Natural killer cell treated with Interleukin-12 subunit alpha and Interleukin-12 subunit beta and Interleukin-15 and Interleukin-18, amount 100 ng/mL, for 72 hours (primary cell): Measurements from ENCODE around the gene PORCN. TPM values are rescaled to one million over a fixed set of nuclear protein-coding genes. Genes with fewer than 3 reads are reported as not detected.
A peak's percentile ranks its signal among the peaks of the same experiment; 100 is the strongest.
"Not testable (repeated sequence)": the region's sequence is repeated elsewhere in the genome, so short reads cannot be mapped to it uniquely, and the experiment has no call there.

ENCODE experiments used
- ATAC-seq, 2 donors: fragments of 150-1000 bp; cut with Tn5 transposase in 1 of 2; sonication (Bioruptor Pico), chemical (Tn5 transposase) in 1 of 2; 2 replicates each; pipeline ENCODE4 v1.10.0; 2021
- DNase-seq: peaks from one replicate; pipeline ENCODE4 v3.0.0; 2022; ENCODE audit warnings: low spot score
- H3K27ac Mint-ChIP-seq, 2 donors: 1 replicate in 1 of 2; 2 replicates in 1 of 2; pipeline ENCODE4 v1.8.0; 2022; ENCODE audit warnings: mixed read lengths in 2 of 2, mild to moderate bottlenecking in 1 of 2, moderate library complexity in 1 of 2
- H3K27me3 Mint-ChIP-seq, 2 donors: 1 replicate in 1 of 2; 2 replicates in 1 of 2; pipeline ENCODE4 v1.8.0; 2022; ENCODE audit warnings: mixed read lengths in 2 of 2
- H3K36me3 Mint-ChIP-seq: one replicate; pipeline ENCODE4 v1.8.0; 2022; ENCODE audit warnings: mixed read lengths
- H3K4me1 Mint-ChIP-seq, 2 donors: 1 replicate in 1 of 2; 2 replicates in 1 of 2; pipeline ENCODE4 v1.8.0; 2022; ENCODE audit warnings: low read depth in 2 of 2, mixed read lengths in 2 of 2, mild to moderate bottlenecking in 1 of 2
- H3K4me3 Mint-ChIP-seq: one replicate; pipeline ENCODE4 v1.8.0; 2022; ENCODE audit warnings: mixed read lengths
- H3K9me3 Mint-ChIP-seq: 2 replicates; pipeline ENCODE4 v1.8.0; 2022; ENCODE audit warnings: mixed read lengths
- total RNA-seq, 2 donors: library from RNA; stranded (reverse); gene quantifications; one replicate each; pipeline ENCODE4 v1.2.3, GENCODE V29; 2022

Gene PORCN
- total RNA-seq, 2 donors from 2014 or later: 25.9 to 31.0 TPM

- DNase-seq (no peak), ATAC-seq (no peak)
- Mint-ChIP-seq H3K9me3 (no peaks in the 10 kb centered on the region), H3K4me3 (no peak overlapping the region), H3K4me1 (peaks cover 18 to 22% of the 10 kb centered on the region in 2 donors), H3K36me3 (no peaks in the 10 kb centered on the region), H3K27me3 (no peaks in the 10 kb centered on the region), H3K27ac (no peak overlapping the region)
Observed at GRCh38 chrX:48507246-48507645, 1.5 kb upstream of the PORCN start.

- no peaks in the 10 kb centered on the region for H3K9me3 Mint-ChIP-seq
- H3K4me3 Mint-ChIP-seq: peak overlapping the region; percentile 89
- no peaks in the 10 kb centered on the region for H3K27me3 Mint-ChIP-seq
- peaks cover 18 to 26% of the 10 kb centered on the region in 2 donors for H3K4me1 Mint-ChIP-seq
- peak overlapping the region; percentile 70 to 81 for H3K27ac Mint-ChIP-seq
- ATAC-seq (peak; percentile 24 to 55), DNase-seq (no peak)
- no peaks in the 10 kb centered on the region for H3K36me3 Mint-ChIP-seq
Observed at GRCh38 chrX:48509245-48509590, 426 bp downstream of the PORCN start.

GRCh38 chrX:48509619-48510018 lies 827 bp downstream of the PORCN start:
- ATAC-seq: no peak
- Mint-ChIP-seq H3K27ac (peak overlapping the region; percentile 70 to 81), H3K4me3 (peak overlapping the region; percentile 89), H3K4me1 (peaks cover 18 to 26% of the 10 kb centered on the region in 2 donors), H3K36me3 (no peaks in the 10 kb centered on the region), H3K9me3 (no peaks in the 10 kb centered on the region), H3K27me3 (no peaks in the 10 kb centered on the region)
- DNase-seq: no peak

- H3K27me3 Mint-ChIP-seq: no peaks in the 10 kb centered on the region
- H3K4me3 Mint-ChIP-seq: no peak overlapping the region
- DNase-seq (no peak), ATAC-seq (no peak)
- H3K36me3 Mint-ChIP-seq: peaks cover 4% of the 10 kb centered on the region
- no peaks in the 10 kb centered on the region for H3K9me3 Mint-ChIP-seq
- H3K27ac Mint-ChIP-seq: no peak overlapping the region
- H3K4me1 Mint-ChIP-seq: peaks cover 18 to 26% of the 10 kb centered on the region in 2 donors
Observed at GRCh38 chrX:48511560-48511959, 2.8 kb downstream of the PORCN start.

GRCh38 chrX:48512371-48512935 lies 3.7 kb downstream of the PORCN start:
- Mint-ChIP-seq H3K36me3 (peaks cover 4% of the 10 kb centered on the region), H3K4me1 (peaks cover 18 to 26% of the 10 kb centered on the region in 2 donors), H3K4me3 (no peak overlapping the region), H3K9me3 (no peaks in the 10 kb centered on the region), H3K27ac (no peak overlapping the region), H3K27me3 (no peaks in the 10 kb centered on the region)
- DNase-seq: no peak
- ATAC-seq: no peak

- no peak for ATAC-seq
- Mint-ChIP-seq H3K27me3 (no peaks in the 10 kb centered on the region), H3K4me1 (peaks cover 18 to 23% of the 10 kb centered on the region in 2 donors), H3K27ac (no peak overlapping the region), H3K4me3 (no peak overlapping the region), H3K9me3 (no peaks in the 10 kb centered on the region), H3K36me3 (peaks cover 4% of the 10 kb centered on the region)
- DNase-seq: no peak
Observed at GRCh38 chrX:48513670-48514069, 4.9 kb downstream of the PORCN start.

- Mint-ChIP-seq H3K9me3 (no peaks in the 10 kb centered on the region), H3K4me3 (no peak overlapping the region), H3K36me3 (peaks cover 4% of the 10 kb centered on the region), H3K4me1 (peaks cover 18 to 23% of the 10 kb centered on the region in 2 donors), H3K27ac (peak overlapping the region in 1 of 2 donors; percentile 17), H3K27me3 (no peaks in the 10 kb centered on the region)
- DNase-seq (no peak), ATAC-seq (no peak)
Observed at GRCh38 chrX:48514126-48514806, 5.5 kb downstream of the PORCN start.

- DNase-seq (no peak), ATAC-seq (no peak)
- no peaks in the 10 kb centered on the region for H3K9me3 Mint-ChIP-seq
- H3K4me1 Mint-ChIP-seq: peaks cover 13 to 16% of the 10 kb centered on the region in 2 donors
- H3K4me3 Mint-ChIP-seq: no peak overlapping the region
- H3K36me3 Mint-ChIP-seq: peaks cover 4% of the 10 kb centered on the region
- H3K27me3 Mint-ChIP-seq: no peaks in the 10 kb centered on the region
- H3K27ac Mint-ChIP-seq: peak overlapping the region in 1 of 2 donors; percentile 17
Observed at GRCh38 chrX:48514868-48515460, 6.2 kb downstream of the PORCN start.

GRCh38 chrX:48515842-48516241 lies 7.0 kb downstream of the PORCN start:
- no peak overlapping the region for H3K27ac Mint-ChIP-seq
- H3K36me3 Mint-ChIP-seq: peaks cover 4% of the 10 kb centered on the region
- no peak for ATAC-seq
- DNase-seq: no peak
- no peaks in the 10 kb centered on the region for H3K9me3 Mint-ChIP-seq
- peaks cover 0 to 3% of the 10 kb centered on the region in 2 donors for H3K27me3 Mint-ChIP-seq
- H3K4me3 Mint-ChIP-seq: no peak overlapping the region
- peaks cover 13 to 20% of the 10 kb centered on the region in 2 donors for H3K4me1 Mint-ChIP-seq

GRCh38 chrX:48516285-48516684 lies 7.5 kb downstream of the PORCN start:
- ATAC-seq: no peak
- H3K36me3 Mint-ChIP-seq: peaks cover 4% of the 10 kb centered on the region
- H3K27ac Mint-ChIP-seq: no peak overlapping the region
- H3K4me3 Mint-ChIP-seq: no peak overlapping the region
- peaks cover 13 to 23% of the 10 kb centered on the region in 2 donors for H3K4me1 Mint-ChIP-seq
- H3K9me3 Mint-ChIP-seq: no peaks in the 10 kb centered on the region
- no peak for DNase-seq
- H3K27me3 Mint-ChIP-seq: peaks cover 0 to 3% of the 10 kb centered on the region in 2 donors

- DNase-seq (no peak), ATAC-seq (no peak)
- Mint-ChIP-seq H3K27me3 (peaks cover 0 to 3% of the 10 kb centered on the region in 2 donors), H3K4me1 (peaks cover 14 to 19% of the 10 kb centered on the region in 2 donors), H3K36me3 (peaks cover 4% of the 10 kb centered on the region), H3K4me3 (no peak overlapping the region), H3K9me3 (no peaks in the 10 kb centered on the region), H3K27ac (peak overlapping the region in 1 of 2 donors; percentile 39)
Observed at GRCh38 chrX:48516987-48517386, 8.2 kb downstream of the PORCN start.

- not testable (repeated sequence) for DNase-seq, H3K4me3 Mint-ChIP-seq, ATAC-seq, H3K27me3 Mint-ChIP-seq, H3K36me3 Mint-ChIP-seq, H3K9me3 Mint-ChIP-seq
- Mint-ChIP-seq H3K4me1 (peaks cover 17 to 18% of the 10 kb centered on the region in 2 donors), H3K27ac (peak overlapping the region; percentile 91 to 100)
Observed at GRCh38 chrX:48519481-48519880, 10.7 kb downstream of the PORCN start.

- peak overlapping the region; percentile 91 to 100 for H3K27ac Mint-ChIP-seq
- peaks cover 17 to 18% of the 10 kb centered on the region in 2 donors for H3K4me1 Mint-ChIP-seq
- peaks cover 0 to 3% of the 10 kb centered on the region in 2 donors for H3K27me3 Mint-ChIP-seq
- H3K4me3 Mint-ChIP-seq: peak overlapping the region; percentile 94
- H3K36me3 Mint-ChIP-seq: peaks cover 9% of the 10 kb centered on the region
- no peaks in the 10 kb centered on the region for H3K9me3 Mint-ChIP-seq
- DNase-seq (no peak), ATAC-seq (no peak)
Observed at GRCh38 chrX:48520455-48520854, 11.7 kb downstream of the PORCN start.

GRCh38 chrX:48520976-48521352 lies 12.2 kb downstream of the PORCN start:
- DNase-seq (no peak), ATAC-seq (peak in 1 of 2 donors; percentile 7)
- Mint-ChIP-seq H3K4me1 (peaks cover 17 to 18% of the 10 kb centered on the region in 2 donors), H3K27me3 (peaks cover 0 to 3% of the 10 kb centered on the region in 2 donors), H3K9me3 (no peaks in the 10 kb centered on the region), H3K36me3 (peaks cover 9% of the 10 kb centered on the region), H3K4me3 (peak overlapping the region; percentile 94), H3K27ac (peak overlapping the region; percentile 91 to 100)
